ENCODE results near the gene ATP5F1D. TPM values are rescaled to one million over a fixed set of nuclear protein-coding genes. Genes with fewer than 3 reads are reported as not detected.
A peak's percentile ranks its signal among the peaks of the same experiment; 100 is the strongest.

ATP5F1D gene
- total and polyA plus RNA-seq, 2 of the 13 experiments (the other 11 are each of a cell fraction or from before 2014, with no cell fraction given), result 39.4 to 78.7 TPM

GRCh38 chr19:1275976-1276627, 34.6 kb downstream of the ATP5F1D start (continued):
- TF ChIP-seq MTF1 (CRISPR knock-in tag; IDR thresholded peaks at IDR 0.05) (no peak), BRD4 (CRISPR knock-in tag; IDR thresholded peaks at IDR 0.05) (0 out of 2 replicates have a peak, but pooled peaks have one; percentile 5), ZNF547 (CRISPR knock-in tag; IDR thresholded peaks at IDR 0.05) (no peak), KDM5A (IDR thresholded peaks at IDR 0.05; ENCODE audit: borderline replicate concordance, low read length) (peak; percentile 3; the same call in 1 of the 2 replicates), SAP130 (CRISPR knock-in tag; IDR thresholded peaks at IDR 0.05; ENCODE audit: low read depth) (peak; percentile 52), CHD2 (IDR thresholded peaks at IDR 0.05; ENCODE audit: low read depth, low read length) (no peak), ZGPAT (CRISPR knock-in tag; IDR thresholded peaks at IDR 0.05) (no peak), PITX1 (CRISPR knock-in tag; IDR thresholded peaks at IDR 0.05) (0 out of 2 replicates have a peak, but pooled peaks have one; percentile 21), SMARCE1 (IDR thresholded peaks at IDR 0.05; ENCODE audit: borderline replicate concordance) (no peak), MAZ (IDR thresholded peaks at IDR 0.05; ENCODE audit: borderline replicate concordance, low read depth, low read length) (no peak), MAZ (CRISPR knock-in tag; IDR thresholded peaks at IDR 0.05; ENCODE audit: low read depth) (0 out of 2 replicates have a peak, but pooled peaks have one; percentile 17), ZNF337 (CRISPR knock-in tag; IDR thresholded peaks at IDR 0.05; ENCODE audit: borderline replicate concordance, low read depth) (no peak), DMAP1 (CRISPR knock-in tag; IDR thresholded peaks at IDR 0.05) (0 out of 2 replicates have a peak, but pooled peaks have one; percentile 0), ZNF841 (CRISPR knock-in tag; IDR thresholded peaks at IDR 0.05; ENCODE audit: borderline replicate concordance) (no peak), PATZ1 (CRISPR knock-in tag; IDR thresholded peaks at IDR 0.05) (peak; percentile 33; the same call in 1 of the 2 replicates), HDAC2 (CRISPR knock-in tag; IDR thresholded peaks at IDR 0.05) (peak; percentile 20; the same call in 1 of the 2 replicates)
- TF ChIP-seq, protein P1, sequence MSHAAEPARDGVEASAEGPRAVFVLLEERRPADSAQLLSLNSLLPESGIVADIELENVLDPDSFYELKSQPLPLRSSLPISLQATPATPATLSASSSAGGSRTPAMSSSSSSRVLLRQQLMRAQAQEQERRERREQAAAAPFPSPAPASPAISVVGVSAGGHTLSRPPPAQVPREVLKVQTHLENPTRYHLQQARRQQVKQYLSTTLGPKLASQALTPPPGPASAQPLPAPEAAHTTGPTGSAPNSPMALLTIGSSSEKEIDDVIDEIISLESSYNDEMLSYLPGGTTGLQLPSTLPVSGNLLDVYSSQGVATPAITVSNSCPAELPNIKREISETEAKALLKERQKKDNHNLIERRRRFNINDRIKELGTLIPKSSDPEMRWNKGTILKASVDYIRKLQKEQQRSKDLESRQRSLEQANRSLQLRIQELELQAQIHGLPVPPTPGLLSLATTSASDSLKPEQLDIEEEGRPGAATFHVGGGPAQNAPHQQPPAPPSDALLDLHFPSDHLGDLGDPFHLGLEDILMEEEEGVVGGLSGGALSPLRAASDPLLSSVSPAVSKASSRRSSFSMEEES (CRISPR knock-in tag; IDR thresholded peaks at IDR 0.05), result 0 out of 2 replicates have a peak, but pooled peaks have one; percentile 4
- TF ChIP-seq, protein P2, sequence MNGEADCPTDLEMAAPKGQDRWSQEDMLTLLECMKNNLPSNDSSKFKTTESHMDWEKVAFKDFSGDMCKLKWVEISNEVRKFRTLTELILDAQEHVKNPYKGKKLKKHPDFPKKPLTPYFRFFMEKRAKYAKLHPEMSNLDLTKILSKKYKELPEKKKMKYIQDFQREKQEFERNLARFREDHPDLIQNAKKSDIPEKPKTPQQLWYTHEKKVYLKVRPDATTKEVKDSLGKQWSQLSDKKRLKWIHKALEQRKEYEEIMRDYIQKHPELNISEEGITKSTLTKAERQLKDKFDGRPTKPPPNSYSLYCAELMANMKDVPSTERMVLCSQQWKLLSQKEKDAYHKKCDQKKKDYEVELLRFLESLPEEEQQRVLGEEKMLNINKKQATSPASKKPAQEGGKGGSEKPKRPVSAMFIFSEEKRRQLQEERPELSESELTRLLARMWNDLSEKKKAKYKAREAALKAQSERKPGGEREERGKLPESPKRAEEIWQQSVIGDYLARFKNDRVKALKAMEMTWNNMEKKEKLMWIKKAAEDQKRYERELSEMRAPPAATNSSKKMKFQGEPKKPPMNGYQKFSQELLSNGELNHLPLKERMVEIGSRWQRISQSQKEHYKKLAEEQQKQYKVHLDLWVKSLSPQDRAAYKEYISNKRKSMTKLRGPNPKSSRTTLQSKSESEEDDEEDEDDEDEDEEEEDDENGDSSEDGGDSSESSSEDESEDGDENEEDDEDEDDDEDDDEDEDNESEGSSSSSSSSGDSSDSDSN (CRISPR knock-in tag; IDR thresholded peaks at IDR 0.05), result peak; percentile 51

All from HepG2 (cell line).